Left lung (tissue), 10 donors: ENCODE data around the gene SOAT2. TPM values are rescaled to one million over a fixed set of nuclear protein-coding genes. Genes with fewer than 3 reads are reported as not detected.

Experiments used
- ATAC-seq: fragments of 200-7000 bp; cut with Tn5 transposase; one replicate; pipeline ENCODE4 v1.9.1; 2020; ENCODE audit warnings: moderate library complexity
- DNase-seq, 4 donors: peaks; one replicate each; pipeline ENCODE4 v3.0.0-alpha.2; 2013 to 2020
- H3K27ac ChIP-seq, 2 donors: fragments of 200-600 bp; sonication (generic) in 1 of 2; one replicate each; pipeline versions ENCODE4 v1.5.0 to v1.8.0; 2020 to 2021
- H3K27me3 ChIP-seq, 2 donors: fragments of 200-600 bp; sonication (generic) in 1 of 2; one replicate each; pipeline versions ENCODE4 v1.5.0 to v1.8.0; 2020 to 2021
- H3K36me3 ChIP-seq, 2 donors: fragments of 200-600 bp; sonication (generic) in 1 of 2; one replicate each; pipeline versions ENCODE4 v1.5.0 to v1.8.0; 2020 to 2021
- H3K4me1 ChIP-seq, 2 donors: fragments of 200-600 bp; one replicate each; pipeline ENCODE4 v1.8.0; 2021
- H3K4me3 ChIP-seq, 2 donors: fragments of 200-600 bp; sonication (generic) in 1 of 2; one replicate each; pipeline versions ENCODE4 v1.5.0 to v1.8.0; 2020 to 2021; ENCODE audit warnings: mild to moderate bottlenecking in 1 of 2
- H3K9me3 ChIP-seq, 2 donors: fragments of 200-600 bp; sonication (generic) in 1 of 2; one replicate each; pipeline versions ENCODE4 v1.5.0 to v1.8.0; 2020 to 2021
- CTCF ChIP-seq, 2 donors: fragments of 200-600 bp; sonication (generic) in 1 of 2; IDR thresholded peaks; one replicate each; pipeline versions ENCODE4 v1.5.0 to v1.8.0; 2021; ENCODE audit warnings: antibody characterized with exemption in 2 of 2
- intact Hi-C, 2 donors: fragments of 100-400 bp; cut with DNase I; formaldehyde crosslinking; loops; one replicate each; pipeline versions ENCODE4 v1.11.2 to v1.14.2; 2022
- polyA plus RNA-seq, 6 donors: library from polyadenylated mRNA; unstranded; fragments of 120-200 nt; gene quantifications; one replicate each; pipeline ENCODE4 v1.2.1, GENCODE V29; 2013; ENCODE audit not compliant: insufficient read length in 6 of 6
- total RNA-seq, 2 donors: library from RNA; stranded (reverse); fragmentation: NEBNext Ultra II Directional; extraction: Animal tissue kit (Norgen Biotek cat#: 25700); gene quantifications; one replicate each; pipeline ENCODE4 v1.2.1, GENCODE V29; 2021
- donor health status: DM: no; HTN: yes; CAD: no.
- donor health status: DM: no; HTN: no; CAD: no.

The SOAT2 gene
- total and polyA plus RNA-seq, 8 donors: 0.13 to 0.42 (median 0.19) TPM; not detected in 2

GRCh38 chr12:53069621-53070410, 33.5 kb upstream of the SOAT2 start:
- no peak overlapping the region for H3K4me3 ChIP-seq
- no peak overlapping the region for H3K27ac ChIP-seq
- intact Hi-C loops: no loop called here
- H3K36me3 ChIP-seq: peaks cover 0 to 80% of the 10 kb centered on the region in 2 donors
- ATAC-seq (no peak), DNase-seq (peak in 1 of 4 donors; percentile 23)
- no peaks in the 10 kb centered on the region for H3K27me3 ChIP-seq
- H3K9me3 ChIP-seq: no peaks in the 10 kb centered on the region
- TF ChIP-seq CTCF (IDR thresholded peaks at IDR 0.05): no peak
- peaks cover 27 to 66% of the 10 kb centered on the region in 2 donors for H3K4me1 ChIP-seq

- intact Hi-C loops: no loop called here
- H3K4me1 ChIP-seq: peaks cover 27 to 66% of the 10 kb centered on the region in 2 donors
- H3K27ac ChIP-seq: no peak overlapping the region
- ATAC-seq: no peak
- DNase-seq: no peak
- no peak for TF ChIP-seq CTCF (IDR thresholded peaks at IDR 0.05)
- H3K9me3 ChIP-seq: no peaks in the 10 kb centered on the region
- no peak overlapping the region for H3K4me3 ChIP-seq
- peaks cover 0 to 80% of the 10 kb centered on the region in 2 donors for H3K36me3 ChIP-seq
- no peaks in the 10 kb centered on the region for H3K27me3 ChIP-seq
Measured at GRCh38 chr12:53070877-53071492, 32.3 kb upstream of the SOAT2 start.

- H3K27me3 ChIP-seq: no peaks in the 10 kb centered on the region
- peaks cover 0 to 81% of the 10 kb centered on the region in 2 donors for H3K36me3 ChIP-seq
- H3K4me1 ChIP-seq: peaks cover 27 to 66% of the 10 kb centered on the region in 2 donors
- H3K4me3 ChIP-seq: no peak overlapping the region
- DNase-seq (peak in 3 of 4 donors; percentile 54 to 73 (median 59)), ATAC-seq (peak; percentile 10)
- no peak for TF ChIP-seq CTCF (IDR thresholded peaks at IDR 0.05)
- intact Hi-C loops: no loop called here
- no peaks in the 10 kb centered on the region for H3K9me3 ChIP-seq
- peak overlapping the region; percentile 67 to 70 for H3K27ac ChIP-seq
Measured at GRCh38 chr12:53071591-53072551, 31.4 kb upstream of the SOAT2 start.

- peak; percentile 55 for ATAC-seq
- H3K27ac ChIP-seq: peak overlapping the region in 1 of 2 donors; percentile 70
- intact Hi-C loops: no loop called here
Measured at GRCh38 chr12:53073881-53074280, 29.4 kb upstream of the SOAT2 start.

More at GRCh38 chr12:53073881-53074280, 29.4 kb upstream of the SOAT2 start:
- no peak overlapping the region for H3K4me3 ChIP-seq
- no peaks in the 10 kb centered on the region for H3K9me3 ChIP-seq
- H3K36me3 ChIP-seq: peaks cover 0 to 62% of the 10 kb centered on the region in 2 donors
- no peak for TF ChIP-seq CTCF (IDR thresholded peaks at IDR 0.05)
- H3K4me1 ChIP-seq: peaks cover 35 to 86% of the 10 kb centered on the region in 2 donors
- DNase-seq: no peak
- no peaks in the 10 kb centered on the region for H3K27me3 ChIP-seq
